Measurements from ENCODE around the gene SOCS6. TPM values are rescaled to one million over a fixed set of nuclear protein-coding genes. Genes with fewer than 3 reads are reported as not detected.

SOCS6 gene
- total and polyA plus RNA-seq, 2 donors (not counting 1 experiment from before 2014, with no cell fraction given), result 0.25 to 0.99 TPM

- no peaks in the 10 kb centered on the region for H3K36me3 ChIP-seq (replicated peaks in 1 of 2; ENCODE audit: control extremely low read depth in 1 of 2, control insufficient read depth in 1 of 2, extremely low read depth in 1 of 2, insufficient read depth in 2 of 2, low read length in 1 of 2)
- H3K27ac Mint-ChIP-seq, result no peak overlapping the region
- POLR2A ChIA-PET, result no interaction called here
Measured at GRCh38 chr18:70250781-70251180, 38.1 kb upstream of the SOCS6 start.

GRCh38 chr18:70256184-70256583 is 32.7 kb upstream of the SOCS6 start:
- Histone ChIP-seq H3K9ac (ENCODE audit: low read length) (no peak overlapping the region), H3K79me2 (ENCODE audit: control insufficient read depth, insufficient read depth, low read length) (no peaks in the 10 kb centered on the region), H3K36me3 (replicated peaks in 1 of 2; ENCODE audit: control extremely low read depth in 1 of 2, control insufficient read depth in 1 of 2, extremely low read depth in 1 of 2, insufficient read depth in 2 of 2, low read length in 1 of 2) (no peaks in the 10 kb centered on the region), H2AFZ (ENCODE audit: insufficient read depth, low read depth, low read length, poor library complexity, severe bottlenecking) (no peak overlapping the region), H3K27me3 (replicated peaks in 1 of 4; ENCODE audit: control extremely low read depth in 1 of 4, control insufficient read depth in 3 of 4, insufficient read depth in 4 of 4, low read length in 3 of 4) (no peaks in the 10 kb centered on the region), H3K9me3 (ENCODE audit: control extremely low read depth in 1 of 3, control insufficient read depth in 2 of 3, insufficient read depth in 1 of 3, low read length in 2 of 3) (no peaks in the 10 kb centered on the region), H3K4me3 (ENCODE audit: control extremely low read depth in 1 of 5, extremely low read depth in 1 of 5, insufficient read depth in 1 of 5, low read depth in 2 of 5, low read length in 4 of 5) (no peak overlapping the region), H4K20me1 (ENCODE audit: control insufficient read depth, insufficient read depth, low read length, poor library complexity, severe bottlenecking) (no peaks in the 10 kb centered on the region), H3K4me2 (replicated peaks; ENCODE audit: low read depth, low read length, poor library complexity, severe bottlenecking) (no peak overlapping the region), H3K27ac (ENCODE audit: low read length in 2 of 2) (no peak overlapping the region), H3K4me1 (ENCODE audit: control insufficient read depth in 2 of 2, insufficient read depth in 2 of 2, low read length in 2 of 2) (no peaks in the 10 kb centered on the region)
- Mint-ChIP-seq H3K4me1 (no peaks in the 10 kb centered on the region), H3K27ac (no peak overlapping the region), H3K9me3 (ENCODE audit: insufficient read depth) (no peaks in the 10 kb centered on the region), H3K27me3 (peaks cover 9% of the 10 kb centered on the region), H3K4me3 (no peak overlapping the region)
- 80% methylated on average over 1 of the region's 5 CpGs for WGBS (ENCODE audit: insufficient coverage)
- intact Hi-C loops (cut with micrococcal nuclease), result no loop called here
- TF ChIP-seq EZH2 (IDR thresholded peaks at IDR 0.05; ENCODE audit: borderline replicate concordance, insufficient read depth, low read depth, low read length, poor library complexity, severe bottlenecking), result no peak
- no peak for TF ChIP-seq CTCF (IDR thresholded peaks at IDR 0.05)
- ChIA-PET POLR2A (no interaction called here), CTCF (no interaction called here)
- DNase-seq (no peak), ATAC-seq (ENCODE audit: low read depth) (no peak)

More at GRCh38 chr18:70250781-70251180, 38.1 kb upstream of the SOCS6 start:
- TF ChIP-seq CTCF (IDR thresholded peaks at IDR 0.05), result no peak
- TF ChIP-seq EZH2 (IDR thresholded peaks at IDR 0.05; ENCODE audit: borderline replicate concordance, insufficient read depth, low read depth, low read length, poor library complexity, severe bottlenecking), result no peak
- no peaks in the 10 kb centered on the region for H4K20me1 ChIP-seq (ENCODE audit: control insufficient read depth, insufficient read depth, low read length, poor library complexity, severe bottlenecking)
- no peak overlapping the region for H3K4me3 ChIP-seq (ENCODE audit: control extremely low read depth in 1 of 5, extremely low read depth in 1 of 5, insufficient read depth in 1 of 5, low read depth in 2 of 5, low read length in 4 of 5)
- intact Hi-C loops (cut with micrococcal nuclease), result no loop called here
- CTCF ChIA-PET, result no interaction called here
- ATAC-seq (ENCODE audit: low read depth) (no peak), DNase-seq (no peak)
- no peak overlapping the region for H2AFZ ChIP-seq (ENCODE audit: insufficient read depth, low read depth, low read length, poor library complexity, severe bottlenecking)
- H3K27me3 ChIP-seq (replicated peaks in 1 of 4; ENCODE audit: control extremely low read depth in 1 of 4, control insufficient read depth in 3 of 4, insufficient read depth in 4 of 4, low read length in 3 of 4), result no peaks in the 10 kb centered on the region
- H3K4me2 ChIP-seq (replicated peaks; ENCODE audit: low read depth, low read length, poor library complexity, severe bottlenecking), result no peak overlapping the region
- H3K4me1 Mint-ChIP-seq, result no peaks in the 10 kb centered on the region
- no peak overlapping the region for H3K9ac ChIP-seq (ENCODE audit: low read length)
- no peak overlapping the region for H3K27ac ChIP-seq (ENCODE audit: low read length in 2 of 2)
- peaks cover 5% of the 10 kb centered on the region for H3K27me3 Mint-ChIP-seq
- no peak overlapping the region for H3K4me3 Mint-ChIP-seq
- WGBS (ENCODE audit: insufficient coverage), result 97% methylated on average over 10 of the region's 12 CpGs
- H3K79me2 ChIP-seq (ENCODE audit: control insufficient read depth, insufficient read depth, low read length), result no peaks in the 10 kb centered on the region
- peaks cover 0 to 3% (median 0%) of the 10 kb centered on the region in 3 donors for H3K9me3 ChIP-seq (ENCODE audit: control extremely low read depth in 1 of 3, control insufficient read depth in 2 of 3, insufficient read depth in 1 of 3, low read length in 2 of 3)
- H3K9me3 Mint-ChIP-seq (ENCODE audit: insufficient read depth), result no peaks in the 10 kb centered on the region
- no peaks in the 10 kb centered on the region for H3K4me1 ChIP-seq (ENCODE audit: control insufficient read depth in 2 of 2, insufficient read depth in 2 of 2, low read length in 2 of 2)

Measured in B cell (primary cell).